ENCODE data around the gene NOS1AP. TPM values are rescaled to one million over a fixed set of nuclear protein-coding genes. Genes with fewer than 3 reads are reported as not detected.
A peak's percentile ranks its signal among the peaks of the same experiment; 100 is the strongest.
"Not testable (repeated sequence)": the region's sequence is repeated elsewhere in the genome, so short reads cannot be mapped to it uniquely, and the experiment has no call there.

Gene NOS1AP
- total RNA-seq, 4 donors from 2014 or later = 0.99 to 9.0 (median 4.0) TPM

DNA sequence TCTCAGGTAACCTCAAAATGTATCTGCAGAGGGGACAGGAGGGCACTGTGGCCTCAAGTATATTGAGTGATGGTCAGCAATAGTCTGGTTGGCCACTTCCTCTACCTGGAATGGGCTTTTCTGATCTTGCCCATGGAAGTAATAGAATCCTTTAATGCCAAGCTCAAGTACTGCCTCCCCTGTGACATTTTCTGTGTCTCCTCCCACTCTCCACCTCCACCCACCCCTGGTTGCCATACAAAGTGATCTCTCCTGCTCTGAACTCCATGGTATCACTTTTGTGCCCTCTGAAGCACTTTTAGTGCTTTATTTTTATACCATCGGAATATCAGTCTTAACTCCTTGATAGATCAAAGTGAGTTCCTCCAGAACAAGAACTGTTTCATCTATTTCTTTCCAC, 9.2 kb upstream of the NOS1AP start:
- no peak for TF ChIP-seq POLR2A (IDR thresholded peaks at IDR 0.05; ENCODE audit: low read depth)
- TF ChIP-seq EP300 (IDR thresholded peaks at IDR 0.05) = no peak
- H3K4me3 ChIP-seq = no peak overlapping the region
- no peaks in the 10 kb centered on the region for H3K9me3 ChIP-seq
- WGBS = 93% methylated on average over 1 of the region's 1 CpG
- no peak for DNase-seq (ENCODE audit: extremely low spot score)
- H3K36me3 ChIP-seq = no peaks in the 10 kb centered on the region
- intact Hi-C loops (cut with DNase I) = no loop called here
- peaks cover 0 to 16% (median 0%) of the 10 kb centered on the region in 4 donors for H3K27me3 ChIP-seq
- no peak overlapping the region for H3K27ac ChIP-seq (replicated peaks in 1 of 4)
- H3K4me1 ChIP-seq = peaks cover 4 to 12% (median 10%) of the 10 kb centered on the region in 4 donors

DNA sequence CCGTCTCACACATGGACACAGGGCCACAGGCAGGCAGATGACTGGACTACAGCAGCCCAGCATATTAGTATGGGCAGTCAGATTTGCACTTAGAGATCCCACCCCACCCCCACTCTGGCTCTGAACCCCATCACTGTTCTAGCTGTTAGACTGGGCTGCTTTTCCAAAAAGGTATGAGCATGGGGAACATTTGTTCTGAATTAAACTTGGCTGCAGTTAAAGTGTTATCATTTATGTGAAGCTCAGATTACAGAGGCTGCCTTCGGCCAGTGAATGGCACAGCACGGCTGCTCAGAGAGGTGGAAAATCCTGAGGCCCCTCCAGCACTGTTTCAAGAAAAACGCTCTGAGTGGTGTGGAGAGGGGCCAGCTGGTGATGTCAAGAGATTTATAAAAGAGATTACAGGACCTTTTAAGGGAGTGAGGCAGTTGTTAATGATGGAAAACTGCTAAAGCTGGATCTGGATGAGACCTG, 6.9 kb upstream of the NOS1AP start:
- Histone ChIP-seq H3K9me3 (no peaks in the 10 kb centered on the region), H3K27me3 (peaks cover 0 to 26% (median 0%) of the 10 kb centered on the region in 4 donors), H3K36me3 (no peaks in the 10 kb centered on the region), H3K4me3 (no peak overlapping the region), H3K4me1 (peaks cover 4 to 14% (median 10%) of the 10 kb centered on the region in 4 donors), H3K27ac (replicated peaks in 1 of 4) (no peak overlapping the region)
- no peak for TF ChIP-seq POLR2AphosphoS5 (IDR thresholded peaks at IDR 0.05)
- TF ChIP-seq, protein P1, sequence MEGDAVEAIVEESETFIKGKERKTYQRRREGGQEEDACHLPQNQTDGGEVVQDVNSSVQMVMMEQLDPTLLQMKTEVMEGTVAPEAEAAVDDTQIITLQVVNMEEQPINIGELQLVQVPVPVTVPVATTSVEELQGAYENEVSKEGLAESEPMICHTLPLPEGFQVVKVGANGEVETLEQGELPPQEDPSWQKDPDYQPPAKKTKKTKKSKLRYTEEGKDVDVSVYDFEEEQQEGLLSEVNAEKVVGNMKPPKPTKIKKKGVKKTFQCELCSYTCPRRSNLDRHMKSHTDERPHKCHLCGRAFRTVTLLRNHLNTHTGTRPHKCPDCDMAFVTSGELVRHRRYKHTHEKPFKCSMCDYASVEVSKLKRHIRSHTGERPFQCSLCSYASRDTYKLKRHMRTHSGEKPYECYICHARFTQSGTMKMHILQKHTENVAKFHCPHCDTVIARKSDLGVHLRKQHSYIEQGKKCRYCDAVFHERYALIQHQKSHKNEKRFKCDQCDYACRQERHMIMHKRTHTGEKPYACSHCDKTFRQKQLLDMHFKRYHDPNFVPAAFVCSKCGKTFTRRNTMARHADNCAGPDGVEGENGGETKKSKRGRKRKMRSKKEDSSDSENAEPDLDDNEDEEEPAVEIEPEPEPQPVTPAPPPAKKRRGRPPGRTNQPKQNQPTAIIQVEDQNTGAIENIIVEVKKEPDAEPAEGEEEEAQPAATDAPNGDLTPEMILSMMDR (IDR thresholded peaks at IDR 0.05) = no peak
- no peak for TF ChIP-seq EP300 (IDR thresholded peaks at IDR 0.05)
- TF ChIP-seq POLR2A (IDR thresholded peaks at IDR 0.05; ENCODE audit: low read depth) = no peak
- DNase-seq (ENCODE audit: extremely low spot score) = no peak
- WGBS = 49% methylated on average over 4 of the region's 4 CpGs
- intact Hi-C loops (cut with DNase I) = no loop called here

DNA sequence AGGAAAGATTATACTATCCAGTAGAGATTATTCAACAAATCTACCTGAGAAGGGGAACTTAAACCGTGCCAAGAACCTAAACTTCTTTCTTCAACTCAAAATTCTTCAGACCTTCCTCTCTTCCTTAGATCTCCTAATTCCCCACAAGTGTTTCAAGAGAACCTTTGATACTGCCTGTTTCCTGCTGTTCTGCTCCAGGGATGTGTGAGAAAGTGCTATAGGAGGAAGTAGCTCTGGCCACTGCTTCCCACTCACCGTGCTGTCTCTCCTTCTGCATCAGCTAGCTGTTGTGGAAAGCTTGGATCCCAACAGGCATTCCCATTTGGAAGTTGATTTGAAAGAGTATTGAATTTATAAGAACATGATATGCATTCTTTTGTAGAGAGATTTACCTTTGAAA, 4.5 kb upstream of the NOS1AP start:
- H3K9me3 ChIP-seq = no peaks in the 10 kb centered on the region
- peak; percentile 75 for DNase-seq (ENCODE audit: extremely low spot score)
- no peak overlapping the region for H3K27ac ChIP-seq (replicated peaks in 1 of 4)
- peaks cover 0 to 35% (median 0%) of the 10 kb centered on the region in 4 donors for H3K27me3 ChIP-seq
- intact Hi-C loops (cut with DNase I) = no loop called here
- H3K4me3 ChIP-seq = no peak overlapping the region
- WGBS = 78% methylated on average over 2 of the region's 2 CpGs
- H3K4me1 ChIP-seq = peaks cover 13 to 21% (median 20%) of the 10 kb centered on the region in 4 donors
- TF ChIP-seq EP300 (IDR thresholded peaks at IDR 0.05) = no peak
- no peak for TF ChIP-seq POLR2AphosphoS5 (IDR thresholded peaks at IDR 0.05)
- no peak for TF ChIP-seq POLR2A (IDR thresholded peaks at IDR 0.05; ENCODE audit: low read depth)
- TF ChIP-seq, protein P1 (IDR thresholded peaks at IDR 0.05) = no peak
- no peaks in the 10 kb centered on the region for H3K36me3 ChIP-seq

DNA sequence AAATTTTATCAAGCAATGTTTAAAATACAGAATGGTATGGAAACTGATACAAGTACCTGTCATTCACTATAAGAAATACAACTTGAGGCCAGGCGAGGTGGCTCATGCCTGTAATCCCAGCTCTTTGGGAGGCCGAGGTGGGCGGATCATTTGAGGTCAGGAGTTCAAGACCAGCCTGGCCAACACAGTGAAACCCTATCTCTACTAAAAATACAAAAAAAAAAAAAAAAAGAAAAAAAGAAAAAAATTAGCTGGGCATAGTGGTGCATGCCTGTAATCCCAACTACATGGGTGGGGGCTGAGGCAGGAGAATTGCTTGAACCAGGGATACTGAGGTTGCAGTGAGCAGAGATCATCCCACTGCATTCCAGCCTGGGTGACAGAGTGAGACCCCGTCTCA, 2.7 kb upstream of the NOS1AP start:
- H3K4me3 ChIP-seq; H3K36me3 ChIP-seq; H3K9me3 ChIP-seq; intact Hi-C loops (cut with DNase I); H3K27ac ChIP-seq (replicated peaks in 1 of 4); DNase-seq (ENCODE audit: extremely low spot score): not testable (repeated sequence)
- 88% methylated on average over 4 of the region's 4 CpGs for WGBS
- H3K27me3 ChIP-seq = peaks cover 0 to 43% (median 0%) of the 10 kb centered on the region in 4 donors
- H3K4me1 ChIP-seq = peaks cover 27 to 37% (median 34%) of the 10 kb centered on the region in 4 donors

DNA sequence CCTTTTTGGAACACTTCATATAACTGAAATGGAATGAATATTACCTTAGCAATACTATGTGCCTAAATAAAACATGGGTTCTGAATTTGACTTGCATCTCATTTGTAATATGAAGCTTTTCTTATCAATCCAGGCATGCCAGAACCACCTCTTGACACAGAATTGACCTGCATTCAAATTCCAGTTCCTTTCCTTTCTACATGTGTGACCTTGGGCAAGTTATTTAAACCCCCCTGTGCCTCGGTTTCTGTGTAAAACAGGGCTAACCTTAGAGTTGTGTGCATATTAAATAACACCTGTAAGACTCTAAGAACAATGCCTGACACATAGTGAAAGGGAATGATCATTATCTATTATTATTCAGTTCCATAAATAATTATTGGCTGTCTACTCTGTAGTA, 2.0 kb upstream of the NOS1AP start:
- peaks cover 27 to 35% (median 31%) of the 10 kb centered on the region in 4 donors for H3K4me1 ChIP-seq
- no peaks in the 10 kb centered on the region for H3K36me3 ChIP-seq
- peak; percentile 55 for DNase-seq (ENCODE audit: extremely low spot score)
- intact Hi-C loops (cut with DNase I) = no loop called here
- no peak overlapping the region for H3K4me3 ChIP-seq
- H3K9me3 ChIP-seq = no peaks in the 10 kb centered on the region
- H3K27ac ChIP-seq (replicated peaks in 1 of 4) = no peak overlapping the region
- H3K27me3 ChIP-seq = peaks cover 0 to 43% (median 0%) of the 10 kb centered on the region in 4 donors
- WGBS = 82% methylated on average over 1 of the region's 1 CpG
- no peak for TF ChIP-seq POLR2AphosphoS5 (IDR thresholded peaks at IDR 0.05)
- TF ChIP-seq POLR2A (IDR thresholded peaks at IDR 0.05; ENCODE audit: low read depth) = no peak
- TF ChIP-seq, protein P1 (IDR thresholded peaks at IDR 0.05) = no peak
- TF ChIP-seq EP300 (IDR thresholded peaks at IDR 0.05) = no peak

DNA sequence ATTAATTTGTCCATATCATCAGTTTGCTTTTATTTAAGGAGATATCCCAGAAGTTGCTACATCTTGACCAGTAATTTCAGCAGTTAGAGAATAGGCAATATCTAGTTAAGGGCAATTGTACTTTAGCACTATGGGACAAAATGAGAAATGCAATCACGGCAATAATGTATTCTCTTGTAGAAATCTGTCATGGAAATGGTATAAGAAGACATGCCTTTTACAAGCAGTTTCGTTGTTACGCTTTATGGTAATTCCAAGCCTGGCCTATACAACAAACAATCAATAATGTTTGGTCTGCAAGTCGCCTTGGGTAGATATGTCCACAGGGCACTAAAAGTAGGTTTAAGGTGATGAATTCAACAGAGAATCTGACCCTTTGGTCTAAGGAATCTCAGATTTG, 1.2 kb upstream of the NOS1AP start:
- H3K27me3 ChIP-seq = peaks cover 0 to 43% (median 0%) of the 10 kb centered on the region in 4 donors
- no peak overlapping the region for H3K27ac ChIP-seq (replicated peaks in 1 of 4)
- H3K36me3 ChIP-seq = no peaks in the 10 kb centered on the region
- no peak overlapping the region for H3K4me3 ChIP-seq
- H3K9me3 ChIP-seq = no peaks in the 10 kb centered on the region
- peaks cover 22 to 27% (median 25%) of the 10 kb centered on the region in 4 donors for H3K4me1 ChIP-seq
- intact Hi-C loops (cut with DNase I) = no loop called here
- WGBS = 95% methylated on average over 4 of the region's 4 CpGs
- TF ChIP-seq EP300 (IDR thresholded peaks at IDR 0.05) = no peak
- no peak for TF ChIP-seq POLR2A (IDR thresholded peaks at IDR 0.05; ENCODE audit: low read depth)
- no peak for TF ChIP-seq POLR2AphosphoS5 (IDR thresholded peaks at IDR 0.05)
- TF ChIP-seq, protein P1 (IDR thresholded peaks at IDR 0.05) = no peak
- DNase-seq (ENCODE audit: extremely low spot score) = no peak

Data from esophagus muscularis mucosa (tissue), 4 donors.